PC-9 (cell line): ENCODE measurements around the gene GRB14. TPM values are rescaled to one million over a fixed set of nuclear protein-coding genes. Genes with fewer than 3 reads are reported as not detected.

Experiments used
- BruUV-seq: library from RNA; stranded (reverse); fragments of 400-500 nt; replicated peaks from 2 replicates; lab custom pipeline; 2021; lab: Mats Ljungman, UMichigan
- CTCF ChIA-PET: fragments of 300-600 bp; sonication (Branson Sonifier 250); formaldehyde crosslinking; loops from one replicate; lab custom pipeline; 2022; ENCODE audit warnings: antibody characterized with exemption; lab: Charles Lee
- POLR2A ChIA-PET: fragments of 300-600 bp; sonication (Branson Sonifier 250); formaldehyde crosslinking; loops from one replicate; lab custom pipeline; 2022; ENCODE audit warnings: antibody characterized with exemption; ENCODE audit not compliant: unreplicated experiment; lab: Charles Lee
- DNase-seq, 2 experiments: peaks; one replicate each; pipeline versions ENCODE4 v3.0.0 to v3.0.0-alpha.2; 2015 to 2022; ENCODE audit warnings: mixed read lengths in 1 of 2
- H2AFZ ChIP-seq: fragments of 200-600 bp; sonication (generic); 2 replicates; pipeline ENCODE4 v1.8.1; 2017; ENCODE audit warnings: antibody characterized with exemption
- H3F3A ChIP-seq: fragments of 200-600 bp; sonication (generic); 2 replicates; pipeline ENCODE4 v1.8.1; 2017; ENCODE audit warnings: antibody characterized with exemption, mild to moderate bottlenecking, low read depth; ENCODE audit not compliant: insufficient read depth
- H3K27ac ChIP-seq: fragments of 200-600 bp; sonication (generic); 2 replicates; pipeline ENCODE4 v1.6.1; 2016; ENCODE audit warnings: mixed run types
- H3K27me3 ChIP-seq: fragments of 200-600 bp; sonication (generic); 2 replicates; pipeline ENCODE4 v1.6.1; 2016; ENCODE audit warnings: low read depth, mixed run types; ENCODE audit not compliant: insufficient read depth
- H3K36me3 ChIP-seq: fragments of 200-600 bp; sonication (generic); 2 replicates; pipeline ENCODE4 v1.6.1; 2016; ENCODE audit warnings: low read depth, mixed run types
- H3K4me1 ChIP-seq: fragments of 200-600 bp; sonication (generic); replicated peaks from 2 replicates; pipeline ENCODE4 v1.6.1; 2016; ENCODE audit warnings: mixed run types; ENCODE audit not compliant: insufficient read depth
- H3K4me2 ChIP-seq: fragments of 200-600 bp; sonication (generic); 2 replicates; pipeline ENCODE4 v1.6.1; 2017; ENCODE audit warnings: mixed run types
- H3K4me3 ChIP-seq: fragments of 200-600 bp; sonication (generic); 2 replicates; pipeline ENCODE4 v1.6.1; 2016; ENCODE audit warnings: mixed run types
- H3K79me2 ChIP-seq: fragments of 200-600 bp; sonication (generic); 2 replicates; pipeline ENCODE4 v1.6.1; 2017; ENCODE audit warnings: low read depth, mixed run types
- H3K9me2 ChIP-seq: fragments of 200-600 bp; sonication (generic); 2 replicates; pipeline ENCODE4 v1.8.1; 2017; ENCODE audit warnings: mild to moderate bottlenecking; ENCODE audit not compliant: insufficient read depth
- H3K9me3 ChIP-seq: fragments of 200-600 bp; sonication (generic); 2 replicates; pipeline ENCODE4 v1.8.1; 2016; ENCODE audit warnings: low read depth; ENCODE audit not compliant: insufficient read depth
- H4K20me1 ChIP-seq: fragments of 200-600 bp; sonication (generic); 2 replicates; pipeline ENCODE4 v1.8.1; 2017; ENCODE audit not compliant: insufficient read depth
- CTCF ChIP-seq: fragments of 200-600 bp; sonication (generic); conservative IDR thresholded peaks from 2 replicates; pipeline ENCODE4 v1.6.1; 2017; ENCODE audit warnings: mixed run types, antibody characterized with exemption, mild to moderate bottlenecking, moderate library complexity
- EZH2 ChIP-seq: fragments of 200-600 bp; sonication (generic); IDR thresholded peaks from 2 replicates; pipeline ENCODE4 v1.8.0; 2017; ENCODE audit warnings: antibody characterized with exemption, low read depth
- intact Hi-C: fragments of 100-400 bp; cut with micrococcal nuclease; formaldehyde crosslinking; loops from one replicate; pipeline ENCODE4 v1.10.0; 2022; ENCODE audit not compliant: unreplicated experiment
- total RNA-seq: library from RNA; stranded (reverse); gene quantifications from 2 replicates; pipeline ENCODE4 v1.2.3, GENCODE V29; 2021

GRB14 gene
- total RNA-seq, 1 experiment from 2014 or later: 3.4 TPM

DNA sequence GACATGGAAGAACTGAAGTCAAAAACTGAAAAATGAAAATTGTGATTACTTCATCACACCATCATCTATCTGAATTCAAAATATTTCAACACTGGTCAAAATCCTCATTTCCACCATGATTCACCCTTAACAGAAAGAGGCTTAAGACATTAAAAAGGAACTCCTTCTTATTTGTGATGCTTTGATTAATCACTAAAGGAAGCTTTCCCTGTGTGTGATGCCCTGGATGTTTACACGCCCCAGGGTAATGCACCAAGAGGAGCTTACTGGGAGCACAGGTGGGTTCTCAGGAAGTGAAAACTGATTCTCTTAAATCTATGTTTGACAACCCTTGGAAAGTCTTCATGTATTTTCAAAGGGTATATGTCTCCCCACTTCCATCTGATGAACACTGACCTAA lies 11.5 kb downstream of the GRB14 start:
- H3K27me3 ChIP-seq: no peaks in the 10 kb centered on the region
- H3K36me3 ChIP-seq: no peaks in the 10 kb centered on the region
- H3K9me2 ChIP-seq: no peaks in the 10 kb centered on the region
- no peak overlapping the region for H3K4me3 ChIP-seq
- intact Hi-C loops: no loop called here
- no peak overlapping the region for H2AFZ ChIP-seq
- H3K9me3 ChIP-seq: no peaks in the 10 kb centered on the region
- H3K27ac ChIP-seq: no peak overlapping the region
- H3F3A ChIP-seq: no peaks in the 10 kb centered on the region
- no peak overlapping the region for H3K4me2 ChIP-seq
- DNase-seq: no peak
- no peaks in the 10 kb centered on the region for H4K20me1 ChIP-seq
- no peak for TF ChIP-seq CTCF
- TF ChIP-seq EZH2: no peak
- no peaks in the 10 kb centered on the region for H3K4me1 ChIP-seq
- no TSS peak for BruUV-seq
- ChIA-PET CTCF (no interaction called here), POLR2A (no interaction called here)
- no peaks in the 10 kb centered on the region for H3K79me2 ChIP-seq

- no peaks in the 10 kb centered on the region for H3K9me2 ChIP-seq
- H3K79me2 ChIP-seq: no peaks in the 10 kb centered on the region
- H3K36me3 ChIP-seq: no peaks in the 10 kb centered on the region
- H3K4me1 ChIP-seq: no peaks in the 10 kb centered on the region
- ChIA-PET CTCF (no interaction called here), POLR2A (no interaction called here)
- no peak for DNase-seq
- TF ChIP-seq CTCF (no peak), EZH2 (no peak)
- H3F3A ChIP-seq: no peaks in the 10 kb centered on the region
- no peak overlapping the region for H2AFZ ChIP-seq
- no peak overlapping the region for H3K4me2 ChIP-seq
- H3K9me3 ChIP-seq: no peaks in the 10 kb centered on the region
- H4K20me1 ChIP-seq: no peaks in the 10 kb centered on the region; the same call in 1 of the 2 replicates
- no peak overlapping the region for H3K4me3 ChIP-seq
- H3K27ac ChIP-seq: no peak overlapping the region
- intact Hi-C loops: no loop called here
- BruUV-seq: no TSS peak
- H3K27me3 ChIP-seq: no peaks in the 10 kb centered on the region
Measured at GRCh38 chr2:164606557-164606956, 14.7 kb downstream of the GRB14 start.

DNA sequence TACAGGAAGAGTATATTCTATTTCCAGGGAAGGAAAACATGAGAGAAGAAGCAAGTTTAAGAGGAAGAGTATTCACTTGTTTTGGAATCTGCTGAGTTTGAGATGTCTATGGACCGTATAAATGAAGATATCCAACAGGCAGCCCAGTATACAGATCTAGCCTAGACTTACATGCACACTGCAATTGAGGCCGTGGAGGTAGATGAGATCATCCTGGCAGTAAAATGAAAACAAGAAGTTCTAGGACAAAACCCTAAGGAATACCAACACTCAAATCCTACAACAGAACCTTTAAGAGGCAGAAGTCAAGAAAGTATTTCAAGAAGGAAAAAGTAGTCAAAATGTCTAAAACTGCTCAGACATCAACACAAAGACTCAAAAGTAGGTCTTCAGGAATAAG lies 16.0 kb downstream of the GRB14 start:
- Histone ChIP-seq H3K4me3 (no peak overlapping the region), H4K20me1 (no peaks in the 10 kb centered on the region; the same call in 1 of the 2 replicates), H3K27ac (no peak overlapping the region), H3K27me3 (no peaks in the 10 kb centered on the region), H3K36me3 (no peaks in the 10 kb centered on the region), H3K4me1 (no peaks in the 10 kb centered on the region), H3F3A (no peaks in the 10 kb centered on the region), H3K9me2 (no peaks in the 10 kb centered on the region), H3K9me3 (no peaks in the 10 kb centered on the region), H2AFZ (no peak overlapping the region), H3K79me2 (no peaks in the 10 kb centered on the region), H3K4me2 (no peak overlapping the region)
- POLR2A ChIA-PET: no interaction called here
- TF ChIP-seq EZH2 (no peak), CTCF (no peak)
- CTCF ChIA-PET: no interaction called here
- no peak for DNase-seq
- no TSS peak for BruUV-seq
- intact Hi-C loops: no loop called here
